ENCODE data around the gene ZNF415. TPM values are rescaled to one million over a fixed set of nuclear protein-coding genes. Genes with fewer than 3 reads are reported as not detected.

ZNF415 gene
- total RNA-seq, 1 experiment from 2014 or later, result 1.3 TPM

- H3K4me3 ChIP-seq (ENCODE audit: low read length), result no peak overlapping the region
- ChIA-PET POLR2A (ENCODE audit: unreplicated experiment) (no interaction called here), CTCF (no interaction called here)
- TF ChIP-seq EZH2phosphoT487 (IDR thresholded peaks at IDR 0.05; ENCODE audit: borderline replicate concordance, low read length) (no peak), CTCF (conservative IDR thresholded peaks at IDR 0.05; ENCODE audit: low read depth, low read length) (no peak), EZH2 (IDR thresholded peaks at IDR 0.05; ENCODE audit: low read length, unreplicated experiment) (no peak)
- H3K4me1 ChIP-seq (ENCODE audit: insufficient read depth, low read length), result no peaks in the 10 kb centered on the region
- no peaks in the 10 kb centered on the region for H3F3A ChIP-seq (ENCODE audit: low read length, unreplicated experiment)
- H3K9me3 ChIP-seq (ENCODE audit: low read length), result peaks cover 13% of the 10 kb centered on the region; the same call in 1 of the 2 replicates
- BruUV-seq (replicated peaks), result no TSS peak
- peaks cover 23% of the 10 kb centered on the region; the same call in 1 of the 2 replicates for H3K79me2 ChIP-seq (ENCODE audit: low read length)
- H4K20me1 ChIP-seq (ENCODE audit: low read length), result no peaks in the 10 kb centered on the region
- H3K36me3 ChIP-seq (ENCODE audit: low read depth, low read length), result peaks cover 93% of the 10 kb centered on the region
- H3K9ac ChIP-seq (ENCODE audit: low read length), result no peak overlapping the region
- H3K4me2 ChIP-seq (ENCODE audit: low read length), result no peak overlapping the region
- H2AFZ ChIP-seq (ENCODE audit: low read length), result no peak overlapping the region
- no peak overlapping the region for H3K27ac ChIP-seq (ENCODE audit: low read length)
- DNase-seq, result no peak
- no peaks in the 10 kb centered on the region for H3K9me2 ChIP-seq (replicated peaks; ENCODE audit: low read length)
- no peaks in the 10 kb centered on the region for H3K27me3 ChIP-seq (ENCODE audit: low read length)
- intact Hi-C loops (cut with micrococcal nuclease), result no loop called here
- no peak for ATAC-seq
Observed at GRCh38 chr19:53079313-53079924, 53.3 kb downstream of the ZNF415 start.

GRCh38 chr19:53078668-53079067 lies 54.0 kb downstream of the ZNF415 start:
- Histone ChIP-seq H3K9me3 (ENCODE audit: low read length) (peaks cover 13% of the 10 kb centered on the region; the same call in 1 of the 2 replicates), H3K27me3 (ENCODE audit: low read length) (no peaks in the 10 kb centered on the region), H3K4me1 (ENCODE audit: insufficient read depth, low read length) (no peaks in the 10 kb centered on the region), H3K9me2 (replicated peaks; ENCODE audit: low read length) (no peaks in the 10 kb centered on the region), H3K9ac (ENCODE audit: low read length) (no peak overlapping the region), H4K20me1 (ENCODE audit: low read length) (no peaks in the 10 kb centered on the region), H3K27ac (ENCODE audit: low read length) (no peak overlapping the region), H3K4me2 (ENCODE audit: low read length) (no peak overlapping the region), H2AFZ (ENCODE audit: low read length) (no peak overlapping the region), H3K36me3 (ENCODE audit: low read depth, low read length) (peaks cover 92% of the 10 kb centered on the region), H3K79me2 (ENCODE audit: low read length) (peaks cover 23% of the 10 kb centered on the region; the same call in 1 of the 2 replicates), H3K4me3 (ENCODE audit: low read length) (no peak overlapping the region), H3F3A (ENCODE audit: low read length, unreplicated experiment) (no peaks in the 10 kb centered on the region)
- no TSS peak for BruUV-seq (replicated peaks)
- intact Hi-C loops (cut with micrococcal nuclease), result no loop called here
- ATAC-seq (no peak), DNase-seq (no peak)
- TF ChIP-seq CTCF (conservative IDR thresholded peaks at IDR 0.05; ENCODE audit: low read depth, low read length), result no peak
- POLR2A ChIA-PET (ENCODE audit: unreplicated experiment), result no interaction called here
- CTCF ChIA-PET, result no interaction called here

- TF ChIP-seq EZH2 (IDR thresholded peaks at IDR 0.05; ENCODE audit: low read length, unreplicated experiment) (no peak), EZH2phosphoT487 (IDR thresholded peaks at IDR 0.05; ENCODE audit: borderline replicate concordance, low read length) (no peak), CTCF (conservative IDR thresholded peaks at IDR 0.05; ENCODE audit: low read depth, low read length) (peak; percentile 58)
- H2AFZ ChIP-seq (ENCODE audit: low read length), result no peak overlapping the region
- H3K4me3 ChIP-seq (ENCODE audit: low read length), result no peak overlapping the region
- POLR2A ChIA-PET (ENCODE audit: unreplicated experiment), result no interaction called here
- H3K4me2 ChIP-seq (ENCODE audit: low read length), result no peak overlapping the region
- no peaks in the 10 kb centered on the region for H3F3A ChIP-seq (ENCODE audit: low read length, unreplicated experiment)
- intact Hi-C loops (cut with micrococcal nuclease), result no loop called here
- DNase-seq, result peak; percentile 13
- no peaks in the 10 kb centered on the region for H4K20me1 ChIP-seq (ENCODE audit: low read length)
- no peak overlapping the region for H3K9ac ChIP-seq (ENCODE audit: low read length)
- H3K36me3 ChIP-seq (ENCODE audit: low read depth, low read length), result peaks cover 91% of the 10 kb centered on the region
- H3K79me2 ChIP-seq (ENCODE audit: low read length), result peaks cover 23% of the 10 kb centered on the region; the same call in 1 of the 2 replicates
- ATAC-seq, result no peak
- no TSS peak for BruUV-seq (replicated peaks)
- CTCF ChIA-PET, result no interaction called here
- H3K9me3 ChIP-seq (ENCODE audit: low read length), result peaks cover 20% of the 10 kb centered on the region
- H3K27ac ChIP-seq (ENCODE audit: low read length), result no peak overlapping the region
- H3K9me2 ChIP-seq (replicated peaks; ENCODE audit: low read length), result no peaks in the 10 kb centered on the region
- no peaks in the 10 kb centered on the region for H3K27me3 ChIP-seq (ENCODE audit: low read length)
- H3K4me1 ChIP-seq (ENCODE audit: insufficient read depth, low read length), result no peaks in the 10 kb centered on the region
Observed at GRCh38 chr19:53076984-53077383, 55.7 kb downstream of the ZNF415 start.

Measured in PC-3 (cell line).